ENCODE data around the gene CNDP2.

Gene CNDP2

DNA sequence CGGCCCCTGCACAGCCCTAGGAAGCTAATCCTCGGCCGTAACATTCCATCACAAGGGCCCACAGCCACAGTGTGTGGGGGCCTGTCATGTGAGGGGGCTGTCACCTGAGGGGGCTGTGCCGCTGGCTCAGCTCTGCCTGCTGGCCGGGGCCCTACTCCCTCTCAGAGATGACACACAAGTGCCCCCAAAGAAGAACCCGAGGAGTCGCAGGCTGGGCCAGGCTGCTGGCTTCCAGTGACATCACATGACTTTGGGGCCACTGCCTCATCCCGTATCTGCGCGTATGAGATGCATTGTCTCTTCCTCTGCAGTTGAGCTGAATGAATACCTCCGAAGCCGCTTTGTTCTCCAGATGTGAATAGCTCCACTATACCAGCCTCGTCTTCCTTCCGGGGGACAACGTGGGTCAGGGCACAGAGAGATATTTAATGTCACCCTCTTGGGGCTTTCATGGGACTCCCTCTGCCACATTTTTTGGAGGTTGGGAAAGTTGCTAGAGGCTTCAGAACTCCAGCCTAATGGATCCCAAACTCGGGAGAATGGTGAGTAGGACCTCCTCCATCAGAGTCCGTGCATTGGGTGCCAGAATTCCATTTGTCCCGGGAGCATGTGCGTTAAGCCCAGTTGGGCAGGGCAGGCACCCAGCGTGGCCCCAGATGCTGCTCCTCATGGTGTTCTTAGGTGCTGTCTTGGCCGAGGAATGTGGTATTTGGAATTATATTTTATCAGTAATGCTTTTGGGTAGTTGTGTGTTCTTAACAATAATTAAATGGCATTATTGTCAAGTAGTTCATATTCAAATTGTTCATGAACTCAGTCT is 38.2 kb downstream of the CNDP2 start, which contains the start of gene CNDP1:
Gene CNDP1, plus strand, starts transcription at position 351 of the 820 bp plus-strand sequence. Its CDS starts 168 bp downstream, at position 519.
- Histone ChIP-seq H3K9me3 (ENCODE audit: control insufficient read depth, insufficient read depth, low read length) (no peaks in the 10 kb centered on the region), H3K27me3 (ENCODE audit: control insufficient read depth, insufficient read depth, low read length) (no peaks in the 10 kb centered on the region), H3K4me3 (ENCODE audit: low read length) (no peak within 1 kb of the TSS), H3K36me3 (ENCODE audit: control insufficient read depth, insufficient read depth, low read length) (no peaks in the 10 kb centered on the region), H3K4me1 (ENCODE audit: control insufficient read depth, insufficient read depth, low read length) (no peaks in the 10 kb centered on the region; the same call in 1 of the 2 replicates), H3K27ac (ENCODE audit: low read length) (no peak within 1 kb of the TSS)
- DNase-seq (ENCODE audit: low read depth, low spot score): no peak
- WGBS (ENCODE audit: insufficient coverage, insufficient read length): no CpG with 5 or more reads among the region's 21 CpGs

DNA sequence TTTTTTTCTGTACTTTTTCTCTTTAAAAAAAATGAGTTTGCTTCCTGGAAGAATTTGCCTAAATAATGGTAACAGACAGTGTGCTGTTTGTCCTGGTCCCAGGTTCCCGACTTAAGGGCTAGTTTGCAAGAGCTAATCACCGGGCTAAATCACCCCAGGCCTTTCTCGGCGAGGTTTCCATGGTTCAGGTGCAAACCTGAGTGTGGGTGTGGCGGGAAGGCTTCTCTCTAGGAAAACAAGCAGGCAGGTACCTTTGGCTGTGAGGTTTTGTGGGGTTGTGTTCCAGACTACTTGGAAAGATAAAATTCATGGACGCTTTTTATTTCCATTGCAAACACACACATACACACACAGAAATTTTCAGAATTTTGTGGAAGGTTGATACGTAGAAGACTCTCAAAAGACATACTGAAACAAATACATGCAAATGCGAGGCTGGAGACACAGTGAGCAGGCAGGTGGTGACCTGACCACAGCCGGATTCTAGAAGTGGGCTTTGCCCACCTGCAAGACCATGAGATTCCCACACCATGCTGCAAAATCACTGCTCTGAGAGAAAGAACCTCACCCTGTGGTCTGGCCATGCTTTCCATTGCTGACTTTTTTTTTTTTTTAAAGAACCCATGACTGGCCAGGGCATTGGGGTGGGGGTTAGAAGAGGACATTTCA is 39.0 kb downstream of the CNDP2 start:
- no peaks in the 10 kb centered on the region for H3K9me3 ChIP-seq (ENCODE audit: control insufficient read depth, insufficient read depth, low read length)
- no peaks in the 10 kb centered on the region for H3K36me3 ChIP-seq (ENCODE audit: control insufficient read depth, insufficient read depth, low read length)
- no peaks in the 10 kb centered on the region for H3K27me3 ChIP-seq (ENCODE audit: control insufficient read depth, insufficient read depth, low read length)
- H3K4me3 ChIP-seq (ENCODE audit: low read length): no peak overlapping the region
- no CpG with 5 or more reads among the region's 9 CpGs for WGBS (ENCODE audit: insufficient coverage, insufficient read length)
- H3K4me1 ChIP-seq (ENCODE audit: control insufficient read depth, insufficient read depth, low read length): no peaks in the 10 kb centered on the region; the same call in 1 of the 2 replicates
- H3K27ac ChIP-seq (ENCODE audit: low read length): no peak overlapping the region
- DNase-seq (ENCODE audit: low read depth, low spot score): no peak

- H3K36me3 ChIP-seq (ENCODE audit: control insufficient read depth, insufficient read depth, low read length): no peaks in the 10 kb centered on the region
- WGBS (ENCODE audit: insufficient coverage, insufficient read length): no CpG with 5 or more reads among the region's 11 CpGs
- no peaks in the 10 kb centered on the region for H3K27me3 ChIP-seq (ENCODE audit: control insufficient read depth, insufficient read depth, low read length)
- H3K9me3 ChIP-seq (ENCODE audit: control insufficient read depth, insufficient read depth, low read length): no peaks in the 10 kb centered on the region
- H3K4me1 ChIP-seq (ENCODE audit: control insufficient read depth, insufficient read depth, low read length): no peaks in the 10 kb centered on the region
- no peak for DNase-seq (ENCODE audit: low read depth, low spot score)
- H3K27ac ChIP-seq (ENCODE audit: low read length): no peak overlapping the region
- H3K4me3 ChIP-seq (ENCODE audit: low read length): no peak overlapping the region
These were observed 43.1 kb downstream of the CNDP2 start for GRCh38 chr18:74539289-74539688.

GRCh38 chr18:74540652-74541421 is 44.7 kb downstream of the CNDP2 start:
- WGBS (ENCODE audit: insufficient coverage, insufficient read length): no CpG with 5 or more reads among the region's 20 CpGs
- Histone ChIP-seq H3K9me3 (ENCODE audit: control insufficient read depth, insufficient read depth, low read length) (no peaks in the 10 kb centered on the region), H3K36me3 (ENCODE audit: control insufficient read depth, insufficient read depth, low read length) (no peaks in the 10 kb centered on the region), H3K4me1 (ENCODE audit: control insufficient read depth, insufficient read depth, low read length) (no peaks in the 10 kb centered on the region), H3K4me3 (ENCODE audit: low read length) (no peak overlapping the region), H3K27ac (ENCODE audit: low read length) (no peak overlapping the region), H3K27me3 (ENCODE audit: control insufficient read depth, insufficient read depth, low read length) (no peaks in the 10 kb centered on the region)
- no peak for DNase-seq (ENCODE audit: low read depth, low spot score)

GRCh38 chr18:74541703-74542555 is 45.8 kb downstream of the CNDP2 start:
- Histone ChIP-seq H3K36me3 (ENCODE audit: control insufficient read depth, insufficient read depth, low read length) (no peaks in the 10 kb centered on the region), H3K4me1 (ENCODE audit: control insufficient read depth, insufficient read depth, low read length) (no peaks in the 10 kb centered on the region), H3K4me3 (ENCODE audit: low read length) (no peak overlapping the region), H3K9me3 (ENCODE audit: control insufficient read depth, insufficient read depth, low read length) (no peaks in the 10 kb centered on the region), H3K27me3 (ENCODE audit: control insufficient read depth, insufficient read depth, low read length) (no peaks in the 10 kb centered on the region), H3K27ac (ENCODE audit: low read length) (no peak overlapping the region)
- WGBS (ENCODE audit: insufficient coverage, insufficient read length): no CpG with 5 or more reads among the region's 15 CpGs
- DNase-seq (ENCODE audit: low read depth, low spot score): no peak

DNA sequence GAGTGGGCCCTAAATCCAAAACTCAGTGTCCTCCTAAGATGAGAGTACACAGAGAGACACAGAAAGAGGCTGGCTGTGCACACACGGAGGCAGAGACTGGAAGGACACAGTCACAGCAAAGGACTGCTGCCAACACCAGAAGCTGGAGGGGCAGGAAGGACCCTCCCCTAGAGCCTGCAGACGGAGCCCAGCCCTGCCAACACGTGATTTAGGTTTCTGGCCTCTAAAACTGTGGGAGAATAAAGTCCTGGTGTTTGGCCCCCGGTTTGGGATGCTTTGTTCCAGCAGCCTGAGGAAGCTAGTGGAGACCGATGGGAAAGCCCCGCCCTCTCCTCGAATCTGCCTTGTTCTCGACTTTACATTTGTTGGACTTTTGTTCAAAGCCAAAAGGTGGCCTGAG is 48.7 kb downstream of the CNDP2 start:
- Histone ChIP-seq H3K4me3 (ENCODE audit: low read length) (no peak overlapping the region), H3K36me3 (ENCODE audit: control insufficient read depth, insufficient read depth, low read length) (no peaks in the 10 kb centered on the region), H3K9me3 (ENCODE audit: control insufficient read depth, insufficient read depth, low read length) (no peaks in the 10 kb centered on the region; the same call in 1 of the 2 replicates), H3K27ac (ENCODE audit: low read length) (no peak overlapping the region), H3K27me3 (ENCODE audit: control insufficient read depth, insufficient read depth, low read length) (no peaks in the 10 kb centered on the region), H3K4me1 (ENCODE audit: control insufficient read depth, insufficient read depth, low read length) (no peaks in the 10 kb centered on the region)
- DNase-seq (ENCODE audit: low read depth, low spot score): no peak
- WGBS (ENCODE audit: insufficient coverage, insufficient read length): no CpG with 5 or more reads among the region's 8 CpGs

DNA sequence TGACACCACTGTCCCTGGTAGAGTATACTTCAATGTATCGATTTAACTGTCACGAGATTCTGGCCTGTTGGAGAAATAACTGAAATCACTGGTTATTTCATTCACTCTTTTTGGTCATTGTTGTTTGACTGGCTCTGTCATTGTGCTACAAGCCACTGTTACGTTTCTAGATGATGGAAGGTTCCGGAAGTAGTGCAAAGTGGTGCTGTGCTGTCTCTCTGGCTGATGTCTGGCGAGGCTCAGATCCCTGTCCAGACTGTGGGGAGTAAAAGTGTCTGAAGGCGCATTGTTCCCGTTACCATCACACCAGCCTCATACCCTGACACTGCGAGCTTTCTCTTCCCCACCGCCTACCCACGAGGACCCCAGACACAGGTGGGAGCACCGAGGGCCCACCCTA is 49.8 kb downstream of the CNDP2 start:
- Histone ChIP-seq H3K27ac (ENCODE audit: low read length) (no peak overlapping the region), H3K4me3 (ENCODE audit: low read length) (no peak overlapping the region), H3K9me3 (ENCODE audit: control insufficient read depth, insufficient read depth, low read length) (no peaks in the 10 kb centered on the region; the same call in 1 of the 2 replicates), H3K36me3 (ENCODE audit: control insufficient read depth, insufficient read depth, low read length) (no peaks in the 10 kb centered on the region), H3K27me3 (ENCODE audit: control insufficient read depth, insufficient read depth, low read length) (no peaks in the 10 kb centered on the region), H3K4me1 (ENCODE audit: control insufficient read depth, insufficient read depth, low read length) (no peaks in the 10 kb centered on the region)
- no peak for DNase-seq (ENCODE audit: low read depth, low spot score)
- WGBS (ENCODE audit: insufficient coverage, insufficient read length): no CpG with 5 or more reads among the region's 11 CpGs

GRCh38 chr18:74546751-74547530 is 50.8 kb downstream of the CNDP2 start:
- no peaks in the 10 kb centered on the region for H3K4me1 ChIP-seq (ENCODE audit: control insufficient read depth, insufficient read depth, low read length)
- H3K4me3 ChIP-seq (ENCODE audit: low read length): no peak overlapping the region
- H3K36me3 ChIP-seq (ENCODE audit: control insufficient read depth, insufficient read depth, low read length): no peaks in the 10 kb centered on the region
- H3K9me3 ChIP-seq (ENCODE audit: control insufficient read depth, insufficient read depth, low read length): no peaks in the 10 kb centered on the region; the same call in 1 of the 2 replicates
- WGBS (ENCODE audit: insufficient coverage, insufficient read length): no CpG with 5 or more reads among the region's 9 CpGs
- no peak overlapping the region for H3K27ac ChIP-seq (ENCODE audit: low read length)
- DNase-seq (ENCODE audit: low read depth, low spot score): no peak
- no peaks in the 10 kb centered on the region for H3K27me3 ChIP-seq (ENCODE audit: control insufficient read depth, insufficient read depth, low read length)

DNA sequence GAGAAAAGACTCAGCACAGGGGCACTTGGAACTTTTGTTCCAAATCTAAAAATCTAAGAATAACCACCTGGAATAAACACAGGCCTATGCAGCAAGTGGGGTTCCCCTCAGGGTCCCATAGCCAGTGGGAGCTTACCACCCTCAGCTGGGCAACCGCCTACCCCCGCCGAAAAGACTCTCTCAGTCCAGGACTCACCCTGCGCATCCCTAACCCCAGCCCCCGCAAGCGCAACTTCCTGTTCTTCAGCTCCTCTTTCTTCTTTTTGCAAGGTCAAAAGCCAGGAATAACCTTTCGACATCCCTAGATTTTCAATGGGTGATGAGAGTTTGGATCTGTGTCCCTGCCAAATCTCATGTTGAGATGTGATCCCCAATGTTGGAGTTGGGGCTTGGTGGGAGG is 51.7 kb downstream of the CNDP2 start:
- Histone ChIP-seq H3K4me3 (ENCODE audit: low read length) (no peak overlapping the region), H3K36me3 (ENCODE audit: control insufficient read depth, insufficient read depth, low read length) (no peaks in the 10 kb centered on the region), H3K9me3 (ENCODE audit: control insufficient read depth, insufficient read depth, low read length) (no peaks in the 10 kb centered on the region; the same call in 1 of the 2 replicates), H3K4me1 (ENCODE audit: control insufficient read depth, insufficient read depth, low read length) (no peaks in the 10 kb centered on the region), H3K27ac (ENCODE audit: low read length) (no peak overlapping the region), H3K27me3 (ENCODE audit: control insufficient read depth, insufficient read depth, low read length) (no peaks in the 10 kb centered on the region)
- WGBS (ENCODE audit: insufficient coverage, insufficient read length): no CpG with 5 or more reads among the region's 7 CpGs
- no peak for DNase-seq (ENCODE audit: low read depth, low spot score)
